NCI-H774 (cell line): ENCODE data around the gene LIG3.
A peak's percentile ranks its signal among the peaks of the same experiment; 100 is the strongest.
"Not testable (repeated sequence)": the region's sequence is repeated elsewhere in the genome, so short reads cannot be mapped to it uniquely, and the experiment has no call there.

ENCODE experiments used
- DNase-seq: peaks from one replicate; lab custom pipeline; 2025; lab: John Stamatoyannopoulos, UW

The LIG3 gene

GRCh38 chr17:34999456-34999855 is 19.1 kb downstream of the LIG3 start:
- DNase-seq: no peak

GRCh38 chr17:35000965-35001364 is 20.7 kb downstream of the LIG3 start:
- not testable (repeated sequence) for DNase-seq

- DNase-seq: no peak
Measured at GRCh38 chr17:35001549-35001948, 21.2 kb downstream of the LIG3 start.

GRCh38 chr17:35002876-35003551 is 22.7 kb downstream of the LIG3 start:
- DNase-seq: no peak

GRCh38 chr17:35003778-35004177 is 23.5 kb downstream of the LIG3 start:
- DNase-seq: no peak

- DNase-seq: no peak
Measured at GRCh38 chr17:35006345-35006744, 26.0 kb downstream of the LIG3 start.

GRCh38 chr17:35006961-35007360 is 26.6 kb downstream of the LIG3 start:
- DNase-seq: no peak

- DNase-seq: no peak
Measured at GRCh38 chr17:35010093-35010492, 29.8 kb downstream of the LIG3 start.

- DNase-seq: no peak
Measured at GRCh38 chr17:35011671-35012216, 31.4 kb downstream of the LIG3 start.

GRCh38 chr17:35016369-35016768 is 36.1 kb downstream of the LIG3 start:
- DNase-seq: no peak

GRCh38 chr17:35017021-35017420 is 36.7 kb downstream of the LIG3 start:
- DNase-seq: no peak

GRCh38 chr17:35018814-35019213 is 38.5 kb downstream of the LIG3 start:
- no peak for DNase-seq

GRCh38 chr17:35019386-35020179 is 39.3 kb downstream of the LIG3 start:
- no peak for DNase-seq

GRCh38 chr17:35021520-35022380 is 41.4 kb downstream of the LIG3 start:
- DNase-seq: no peak

- DNase-seq: peak; percentile 60
Measured at GRCh38 chr17:35022536-35023063, 42.3 kb downstream of the LIG3 start.

GRCh38 chr17:35023538-35023937 is 43.2 kb downstream of the LIG3 start:
- DNase-seq: no peak

GRCh38 chr17:35025541-35025940 is 45.2 kb downstream of the LIG3 start:
- DNase-seq: no peak

- DNase-seq: not testable (repeated sequence)
Measured at GRCh38 chr17:35028097-35028496, 47.8 kb downstream of the LIG3 start.

GRCh38 chr17:35028531-35029262 is 48.4 kb downstream of the LIG3 start:
- DNase-seq: no peak

GRCh38 chr17:35030780-35031179 is 50.5 kb downstream of the LIG3 start:
- DNase-seq: no peak

GRCh38 chr17:35038453-35038852 is 58.1 kb downstream of the LIG3 start:
- DNase-seq: no peak
